K562 (cell line): ENCODE measurements around the gene CDK14.

Experiments
- BRF2 ChIP-seq: IDR thresholded peaks from 3 replicates; pipeline ENCODE4 v1.6.1; 2011; ENCODE audit warnings: borderline replicate concordance, mild to moderate bottlenecking; ENCODE audit not compliant: insufficient read length, insufficient read depth
- CTCF ChIP-seq, 3 experiments: IDR thresholded peaks in 2 of 3; conservative IDR thresholded peaks in 1 of 3; 2 replicates each; pipeline ENCODE4 v1.5.1; 2011 to 2012; ENCODE audit warnings: low read length in 3 of 3, mild to moderate bottlenecking in 3 of 3, control low read depth in 2 of 3, improper control_type of control experiment in 1 of 3, inconsistent platforms in 1 of 3, low read depth in 1 of 3, mixed read lengths in 1 of 3, moderate library complexity in 1 of 3; ENCODE audit not compliant: insufficient read depth in 2 of 3
- KLF6 ChIP-seq: fragments of 250-450 bp; sonication (Bioruptor Pico); IDR thresholded peaks from 2 replicates; pipeline ENCODE4 v1.4.0; 2020; ENCODE audit warnings: mild to moderate bottlenecking, moderate library complexity, borderline replicate concordance
- POLR2A ChIP-seq: fragments of 450-650 bp; conservative IDR thresholded peaks from 2 replicates; pipeline ENCODE4 v1.6.1; 2016
- TCF7 ChIP-seq: sonication (generic); IDR thresholded peaks from 2 replicates; pipeline ENCODE4 v1.6.1; 2016; ENCODE audit warnings: antibody characterized with exemption, borderline replicate concordance
- ZNF586 ChIP-seq: fragments of 450-650 bp; formaldehyde crosslinking; conservative IDR thresholded peaks from 2 replicates; pipeline ENCODE4 v1.4.0; 2020; ENCODE audit warnings: mild to moderate bottlenecking, moderate library complexity

- no peak for TF ChIP-seq TCF7
- no peak for TF ChIP-seq CTCF (IDR thresholded peaks at IDR 0.05 in 2 of 3, conservative IDR thresholded peaks at IDR 0.05 in 1 of 3; ENCODE audit: insufficient read depth in 2 of 3, low read depth in 1 of 3, low read length in 3 of 3)
- no peak for TF ChIP-seq BRF2
- no peak for TF ChIP-seq POLR2A
- no peak for TF ChIP-seq KLF6 (CRISPR knock-in tag)
- TF ChIP-seq ZNF586 (CRISPR knock-in tag): no peak
Measured at GRCh38 chr7:91140982-91141381, 544.9 kb downstream of the CDK14 start.
